ENCODE measurements around the gene OAS1.

The OAS1 gene

DNA sequence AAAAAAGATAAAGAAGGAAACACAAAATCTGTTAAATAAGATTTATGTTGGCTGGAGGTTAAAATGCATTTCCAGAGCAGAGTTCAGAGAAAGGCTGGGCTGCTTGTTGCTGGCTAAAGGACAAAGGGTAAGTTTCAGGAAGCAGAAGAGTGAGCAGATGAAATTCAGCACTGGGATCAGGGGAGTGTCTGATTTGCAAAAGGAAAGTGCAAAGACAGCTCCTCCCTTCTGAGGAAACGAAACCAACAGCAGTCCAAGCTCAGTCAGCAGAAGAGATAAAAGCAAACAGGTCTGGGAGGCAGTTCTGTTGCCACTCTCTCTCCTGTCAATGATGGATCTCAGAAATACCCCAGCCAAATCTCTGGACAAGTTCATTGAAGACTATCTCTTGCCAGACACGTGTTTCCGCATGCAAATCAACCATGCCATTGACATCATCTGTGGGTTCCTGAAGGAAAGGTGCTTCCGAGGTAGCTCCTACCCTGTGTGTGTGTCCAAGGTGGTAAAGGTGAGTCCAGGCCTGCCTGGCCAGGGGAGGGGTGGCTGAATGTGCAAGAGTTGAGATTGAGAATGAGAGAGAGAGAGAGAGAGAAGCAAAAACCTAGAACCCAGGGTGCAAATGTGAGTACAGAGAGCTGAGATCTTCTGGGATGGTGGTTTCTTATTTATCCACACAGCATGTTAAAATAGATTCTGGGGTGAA is at the start of gene OAS1:
OAS1 (plus strand) TSS at position 251 of the 703 bp plus-strand sequence; CDS start at position 329, 78 bp downstream.
- H3K27ac Mint-ChIP-seq, result peak within 1 kb of the TSS; percentile 89
- no peaks in the 10 kb centered on the region for H3K27me3 Mint-ChIP-seq
- peaks cover 77% of the 10 kb centered on the region for H3K4me1 Mint-ChIP-seq (ENCODE audit: low read depth)
- H3K9me3 Mint-ChIP-seq (ENCODE audit: low read depth), result no peaks in the 10 kb centered on the region
- peak within 1 kb of the TSS; percentile 95 for H3K4me3 Mint-ChIP-seq
- H3K36me3 Mint-ChIP-seq, result peaks cover 14% of the 10 kb centered on the region

DNA sequence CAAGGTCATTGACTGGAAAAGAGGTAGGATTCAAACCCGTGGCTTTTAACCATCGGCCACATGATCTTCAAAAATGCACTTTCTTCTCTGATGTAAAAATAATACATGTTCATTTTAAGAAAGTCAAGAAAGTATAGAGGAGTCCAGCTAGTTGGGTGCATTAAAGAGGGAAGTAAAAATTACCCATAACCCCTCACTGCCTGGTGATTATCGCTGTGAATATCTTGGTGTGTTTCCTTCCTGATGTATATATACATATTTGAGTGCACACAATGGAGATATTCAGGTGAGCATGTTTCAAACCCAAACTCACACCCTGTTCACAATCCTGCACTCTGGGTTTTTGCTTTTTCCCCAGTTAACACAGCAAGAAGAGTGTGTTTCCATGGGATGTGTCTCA is 47.5 kb upstream of the OAS1 start:
- Mint-ChIP-seq H3K4me1 (ENCODE audit: low read depth) (no peaks in the 10 kb centered on the region), H3K36me3 (no peaks in the 10 kb centered on the region), H3K27ac (no peak overlapping the region), H3K27me3 (peaks cover 17% of the 10 kb centered on the region), H3K9me3 (ENCODE audit: low read depth) (no peaks in the 10 kb centered on the region), H3K4me3 (no peak overlapping the region)

DNA sequence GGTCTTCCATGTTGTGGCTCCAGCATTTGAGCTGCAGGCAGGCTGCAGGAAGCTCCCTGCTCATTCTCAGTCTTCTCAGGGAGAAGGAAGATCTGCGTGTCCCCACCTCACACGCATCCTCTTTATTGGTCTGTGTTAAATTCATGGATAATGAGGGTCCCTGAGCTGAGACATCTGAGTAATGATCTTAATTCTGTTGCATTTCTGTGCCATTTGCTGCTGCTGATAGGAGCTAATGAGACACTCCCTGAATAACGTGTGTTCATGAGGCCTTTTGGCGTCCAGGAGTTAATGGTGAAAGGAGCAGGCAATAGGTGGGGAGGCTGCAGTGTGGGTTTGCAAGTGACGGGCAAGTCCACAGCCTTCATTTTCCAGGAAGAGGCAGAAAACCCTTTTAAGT is 46.6 kb upstream of the OAS1 start:
- H3K4me1 Mint-ChIP-seq (ENCODE audit: low read depth), result no peaks in the 10 kb centered on the region
- H3K27ac Mint-ChIP-seq, result no peak overlapping the region
- H3K9me3 Mint-ChIP-seq (ENCODE audit: low read depth), result no peaks in the 10 kb centered on the region
- H3K27me3 Mint-ChIP-seq, result peaks cover 17% of the 10 kb centered on the region
- no peak overlapping the region for H3K4me3 Mint-ChIP-seq
- no peaks in the 10 kb centered on the region for H3K36me3 Mint-ChIP-seq

DNA sequence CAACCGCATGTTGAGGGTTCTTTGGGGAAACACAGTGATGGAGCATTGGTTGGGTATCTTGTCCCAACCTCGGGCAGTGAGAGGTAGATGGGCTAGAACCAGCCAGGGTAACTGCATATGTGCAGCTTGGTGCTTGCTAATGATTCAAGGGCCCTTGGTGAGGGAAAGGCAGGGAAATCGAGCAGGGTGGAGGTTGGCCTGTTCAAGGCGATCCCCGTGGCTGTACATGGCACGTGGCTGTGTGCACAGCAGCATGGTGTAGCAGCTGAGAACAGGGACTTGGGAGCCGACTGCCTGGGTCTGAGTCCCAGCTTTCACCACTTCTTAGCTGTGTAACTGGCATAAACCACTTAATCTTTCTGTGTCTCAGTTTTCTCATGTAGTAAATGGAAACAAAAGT is 45.5 kb upstream of the OAS1 start:
- H3K9me3 Mint-ChIP-seq (ENCODE audit: low read depth), result no peaks in the 10 kb centered on the region
- no peak overlapping the region for H3K4me3 Mint-ChIP-seq
- H3K27me3 Mint-ChIP-seq, result peaks cover 14% of the 10 kb centered on the region
- no peaks in the 10 kb centered on the region for H3K4me1 Mint-ChIP-seq (ENCODE audit: low read depth)
- H3K27ac Mint-ChIP-seq, result no peak overlapping the region
- no peaks in the 10 kb centered on the region for H3K36me3 Mint-ChIP-seq

DNA sequence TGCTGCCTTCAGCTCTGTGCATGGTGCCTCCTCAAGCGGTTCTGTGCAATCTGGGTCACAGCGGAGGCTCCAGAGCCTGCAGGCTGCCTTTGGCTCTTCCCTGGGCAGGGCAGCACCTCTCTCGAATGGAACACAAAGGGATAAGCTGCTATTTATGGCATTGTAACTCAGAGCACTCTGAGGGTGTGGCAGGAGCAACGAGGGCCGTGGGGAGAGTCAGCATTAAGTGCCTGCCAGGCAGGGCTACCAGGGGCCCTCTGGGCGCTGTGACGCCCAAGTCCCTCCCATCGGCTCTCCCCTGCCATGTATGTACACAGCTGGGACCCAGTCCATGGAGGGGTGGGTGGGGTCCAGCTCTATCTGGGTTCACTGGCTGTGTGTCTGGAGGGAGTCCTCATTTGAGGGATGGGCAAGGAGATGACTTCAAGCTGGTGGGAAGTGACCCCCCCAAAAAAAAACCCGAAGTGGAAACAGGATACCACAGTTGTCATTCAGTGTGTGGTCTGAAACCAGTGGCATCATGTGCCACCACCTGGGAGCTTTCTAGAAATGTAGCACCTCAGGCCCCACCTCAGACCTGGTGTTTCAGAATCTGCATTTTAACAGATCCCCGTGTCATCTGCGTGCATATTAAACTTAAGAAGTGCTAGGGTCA is 44.0 kb upstream of the OAS1 start:
- Mint-ChIP-seq H3K36me3 (no peaks in the 10 kb centered on the region), H3K4me1 (ENCODE audit: low read depth) (no peaks in the 10 kb centered on the region), H3K27me3 (peaks cover 16% of the 10 kb centered on the region), H3K4me3 (no peak overlapping the region), H3K27ac (no peak overlapping the region), H3K9me3 (ENCODE audit: low read depth) (no peaks in the 10 kb centered on the region)

DNA sequence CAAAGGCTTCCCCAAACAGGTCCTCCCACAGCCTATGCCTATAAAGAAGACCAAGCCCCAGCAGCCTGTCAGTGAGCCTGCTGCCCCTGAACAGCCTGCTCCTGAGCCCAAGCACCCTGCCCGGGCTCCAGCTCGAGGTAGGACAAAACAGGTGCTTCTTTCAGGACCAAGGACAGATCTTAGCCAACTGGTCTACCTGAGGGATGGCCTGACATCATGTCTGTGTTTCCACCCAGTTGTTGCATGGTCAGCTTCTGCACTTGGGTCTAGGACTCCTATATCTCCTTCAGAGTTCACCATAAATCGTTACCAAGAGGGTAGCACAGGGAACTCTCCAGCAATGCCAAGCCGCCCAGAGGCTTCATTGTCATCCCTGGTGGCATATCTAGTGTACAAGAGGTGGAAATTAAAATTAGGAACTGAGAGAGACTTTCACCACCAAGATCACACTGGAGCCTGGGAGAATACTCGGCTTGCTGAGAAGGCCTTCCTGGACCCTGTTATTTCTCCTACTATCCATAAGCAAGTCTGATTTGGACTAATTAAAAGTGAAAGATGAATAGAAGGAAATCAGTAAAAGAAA is 38.2 kb upstream of the OAS1 start:
- H3K9me3 Mint-ChIP-seq (ENCODE audit: low read depth), result no peaks in the 10 kb centered on the region
- no peaks in the 10 kb centered on the region for H3K4me1 Mint-ChIP-seq (ENCODE audit: low read depth)
- peaks cover 18% of the 10 kb centered on the region for H3K27me3 Mint-ChIP-seq
- H3K36me3 Mint-ChIP-seq, result no peaks in the 10 kb centered on the region
- H3K27ac Mint-ChIP-seq, result no peak overlapping the region
- H3K4me3 Mint-ChIP-seq, result no peak overlapping the region

DNA sequence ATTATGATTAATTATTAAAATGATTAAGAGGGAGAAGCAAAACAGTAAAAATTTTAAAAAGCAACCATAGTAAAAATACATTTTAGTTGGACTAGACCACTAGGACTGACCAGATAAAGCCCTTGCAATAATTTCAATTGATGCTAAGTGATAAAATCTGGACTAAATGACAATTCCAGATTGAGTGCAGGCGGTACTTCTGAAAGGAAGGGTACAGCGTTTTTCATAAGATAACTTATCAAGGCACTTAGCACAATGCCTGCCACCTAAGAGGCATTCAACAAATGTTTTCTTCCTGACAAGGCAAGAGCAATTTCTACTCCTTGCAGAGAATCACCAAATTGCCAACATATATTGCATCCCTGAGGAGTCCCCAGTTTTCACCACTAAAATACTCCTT is 37.7 kb upstream of the OAS1 start:
- Mint-ChIP-seq H3K27ac (no peak overlapping the region), H3K9me3 (ENCODE audit: low read depth) (no peaks in the 10 kb centered on the region), H3K36me3 (no peaks in the 10 kb centered on the region), H3K27me3 (peaks cover 20% of the 10 kb centered on the region), H3K4me3 (no peak overlapping the region), H3K4me1 (ENCODE audit: low read depth) (no peaks in the 10 kb centered on the region)

DNA sequence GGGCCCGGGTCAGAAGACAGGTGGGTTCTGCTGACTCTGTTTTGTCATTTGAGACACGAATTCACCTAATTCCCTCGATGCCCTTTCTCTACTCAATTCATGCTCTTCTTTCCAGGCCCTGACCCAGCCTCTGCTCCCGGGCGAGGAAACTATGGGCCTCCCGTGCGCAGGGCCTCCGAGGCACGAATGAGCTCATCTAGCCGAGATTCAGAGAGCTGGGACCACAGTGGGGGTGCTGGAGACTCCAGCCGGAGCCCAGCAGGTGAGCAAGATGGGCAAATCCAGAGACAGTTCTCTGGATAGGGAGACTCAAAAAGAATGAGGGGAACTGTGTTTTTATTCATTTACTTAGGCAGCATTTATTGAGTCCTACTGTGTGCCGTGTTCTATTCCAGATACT is 37.0 kb upstream of the OAS1 start:
- Mint-ChIP-seq H3K4me3 (no peak overlapping the region), H3K4me1 (ENCODE audit: low read depth) (no peaks in the 10 kb centered on the region), H3K36me3 (no peaks in the 10 kb centered on the region), H3K27me3 (peaks cover 25% of the 10 kb centered on the region), H3K27ac (no peak overlapping the region), H3K9me3 (ENCODE audit: low read depth) (no peaks in the 10 kb centered on the region)

DNA sequence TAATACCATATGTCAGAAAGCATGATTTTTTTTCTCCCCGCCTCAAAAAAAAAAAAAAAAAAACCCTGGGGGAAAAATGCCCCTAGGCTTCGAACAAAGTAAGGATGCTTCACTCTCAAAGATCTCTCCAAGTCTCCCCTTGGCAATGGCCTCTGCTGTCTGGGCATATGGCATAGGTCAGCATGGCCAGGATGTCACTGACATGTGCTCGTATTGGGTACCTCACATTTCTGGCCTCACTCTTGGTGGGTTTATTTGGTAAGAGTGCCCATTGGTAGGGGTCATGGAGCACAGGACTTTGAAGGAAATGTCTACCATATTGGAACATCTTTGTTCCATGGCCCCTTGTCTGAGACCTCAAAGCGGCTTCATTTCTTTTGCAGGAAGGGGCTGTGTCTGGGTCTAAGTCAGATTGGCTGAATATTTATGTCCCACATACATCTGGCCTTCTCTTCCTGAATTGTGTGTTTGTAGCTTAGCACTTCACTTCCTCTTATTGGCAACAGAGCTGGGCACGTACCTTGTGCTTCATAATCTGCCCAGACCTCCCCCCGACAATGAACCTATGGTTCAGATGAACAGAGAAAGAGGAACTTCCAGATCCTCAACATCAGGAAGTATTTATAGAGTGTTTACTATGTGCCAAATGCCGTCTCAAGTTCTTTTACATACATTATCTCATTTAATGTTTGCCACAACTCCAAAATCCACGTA is 36.3 kb upstream of the OAS1 start:
- Mint-ChIP-seq H3K27ac (no peak overlapping the region), H3K27me3 (peaks cover 25% of the 10 kb centered on the region), H3K9me3 (ENCODE audit: low read depth) (no peaks in the 10 kb centered on the region), H3K4me1 (ENCODE audit: low read depth) (no peaks in the 10 kb centered on the region), H3K4me3 (no peak overlapping the region), H3K36me3 (no peaks in the 10 kb centered on the region)

DNA sequence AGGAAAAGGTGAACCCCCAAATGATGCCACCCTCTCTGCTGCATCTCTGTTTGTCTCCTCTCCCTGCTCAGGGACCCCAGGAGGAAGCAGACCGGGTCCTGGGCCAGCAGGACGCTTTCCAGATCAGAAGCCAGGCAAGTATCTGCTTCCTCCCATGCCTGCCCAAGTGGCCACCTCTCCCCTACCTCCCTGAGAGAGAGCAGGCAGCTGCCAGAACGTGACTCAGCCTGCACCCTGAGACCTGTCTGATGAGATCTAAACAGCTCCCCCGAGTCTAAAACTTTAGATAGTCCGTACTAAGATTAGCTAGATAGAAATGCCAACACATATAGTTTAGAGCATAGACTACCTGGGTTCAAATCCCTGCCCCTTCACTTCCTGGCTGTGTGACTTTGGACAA is 31.2 kb upstream of the OAS1 start:
- no peak overlapping the region for H3K27ac Mint-ChIP-seq
- H3K4me1 Mint-ChIP-seq (ENCODE audit: low read depth), result no peaks in the 10 kb centered on the region
- no peaks in the 10 kb centered on the region for H3K36me3 Mint-ChIP-seq
- no peaks in the 10 kb centered on the region for H3K9me3 Mint-ChIP-seq (ENCODE audit: low read depth)
- H3K27me3 Mint-ChIP-seq, result peaks cover 32% of the 10 kb centered on the region
- H3K4me3 Mint-ChIP-seq, result no peak overlapping the region

DNA sequence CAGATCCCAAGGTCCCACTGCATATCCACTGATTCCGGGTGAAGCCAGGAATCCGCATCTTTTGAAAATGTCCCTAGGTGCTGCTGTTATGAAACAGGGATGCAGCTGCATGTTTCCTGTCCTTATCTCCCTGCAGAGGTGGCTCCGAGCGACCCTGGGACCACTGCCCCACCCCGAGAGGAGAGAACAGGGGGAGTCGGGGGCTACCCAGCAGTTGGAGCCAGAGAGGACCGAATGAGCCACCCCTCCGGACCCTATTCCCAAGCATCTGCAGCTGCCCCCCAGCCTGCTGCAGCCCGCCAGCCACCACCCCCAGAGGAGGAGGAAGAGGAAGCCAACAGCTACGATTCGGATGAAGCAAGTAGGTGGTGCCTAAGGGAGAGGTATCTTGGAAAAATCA is 30.3 kb upstream of the OAS1 start:
- Mint-ChIP-seq H3K4me3 (no peak overlapping the region), H3K27ac (no peak overlapping the region), H3K4me1 (ENCODE audit: low read depth) (no peaks in the 10 kb centered on the region), H3K9me3 (ENCODE audit: low read depth) (no peaks in the 10 kb centered on the region), H3K27me3 (peaks cover 28% of the 10 kb centered on the region), H3K36me3 (no peaks in the 10 kb centered on the region)

DNA sequence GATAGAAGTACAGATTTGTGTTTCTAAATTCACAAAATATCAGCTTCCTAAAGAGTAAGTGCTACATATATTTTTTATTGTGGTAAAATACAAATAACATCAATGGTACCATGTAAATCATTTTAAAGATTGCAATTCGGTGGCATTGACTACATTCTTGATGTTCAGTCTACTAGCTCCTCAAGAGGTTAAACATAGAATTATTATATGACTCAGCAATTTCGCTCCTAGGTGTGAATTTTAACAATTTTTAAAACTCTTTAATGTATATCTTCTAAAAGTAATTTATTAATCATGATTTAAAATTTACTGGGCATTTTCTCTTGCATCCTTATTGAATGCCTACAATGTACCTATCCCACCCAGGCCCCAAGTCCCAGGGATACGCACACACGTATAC is 29.8 kb upstream of the OAS1 start:
- H3K4me1 Mint-ChIP-seq (ENCODE audit: low read depth), result no peaks in the 10 kb centered on the region

DNA sequence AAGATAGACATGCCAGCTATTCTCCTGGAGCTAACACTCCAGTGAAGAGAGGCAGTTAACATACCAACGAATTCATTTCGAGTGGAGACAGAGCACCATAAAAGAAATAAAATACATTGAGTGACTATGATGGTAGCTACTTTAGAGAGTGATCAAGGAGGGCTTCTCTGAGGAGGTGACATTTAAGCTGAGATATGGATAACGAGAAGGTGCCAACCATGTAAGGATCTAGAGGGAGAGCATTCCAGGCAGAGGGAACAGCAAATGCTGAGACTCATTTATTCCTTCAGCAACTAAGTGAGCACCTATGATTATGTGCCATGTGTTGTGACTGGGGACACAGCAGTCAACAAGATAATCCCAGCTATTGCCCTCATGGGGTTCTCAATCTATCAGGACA is 28.3 kb upstream of the OAS1 start:
- no peak overlapping the region for H3K4me3 Mint-ChIP-seq
- H3K9me3 Mint-ChIP-seq (ENCODE audit: low read depth), result no peaks in the 10 kb centered on the region
- H3K27ac Mint-ChIP-seq, result no peak overlapping the region
- H3K36me3 Mint-ChIP-seq, result no peaks in the 10 kb centered on the region
- no peaks in the 10 kb centered on the region for H3K4me1 Mint-ChIP-seq (ENCODE audit: low read depth)
- peaks cover 26% of the 10 kb centered on the region for H3K27me3 Mint-ChIP-seq

More for the DNA sequence above, 29.8 kb upstream of the OAS1 start:
- Mint-ChIP-seq H3K36me3 (no peaks in the 10 kb centered on the region), H3K4me3 (no peak overlapping the region), H3K9me3 (ENCODE audit: low read depth) (no peaks in the 10 kb centered on the region), H3K27me3 (peaks cover 28% of the 10 kb centered on the region), H3K27ac (no peak overlapping the region)

DNA sequence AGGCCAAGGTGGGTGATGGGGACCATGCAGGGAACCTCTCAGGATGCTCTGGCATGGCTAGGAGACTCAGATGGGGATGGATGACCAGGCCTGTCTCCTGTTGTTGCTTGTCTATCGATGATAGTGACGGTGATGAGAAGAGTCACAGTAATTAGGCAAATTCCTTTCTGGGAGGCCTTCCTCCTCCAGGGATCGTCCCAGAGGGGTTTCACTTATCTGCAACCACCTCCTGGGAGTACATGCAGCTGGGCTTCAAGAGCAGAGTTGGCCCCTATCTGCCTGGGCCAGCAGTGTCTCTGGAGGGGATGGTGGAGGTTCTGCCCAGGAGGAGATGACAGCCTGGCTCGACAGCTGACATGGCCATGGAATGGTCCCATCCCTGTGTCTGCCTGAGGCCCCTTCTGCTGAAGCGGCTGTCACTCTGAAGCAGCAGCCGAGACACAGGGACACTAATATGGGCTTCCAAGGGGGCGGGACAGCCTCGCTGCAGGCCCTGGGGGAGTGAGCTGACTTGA is 27.5 kb upstream of the OAS1 start:
- H3K9me3 Mint-ChIP-seq (ENCODE audit: low read depth), result no peaks in the 10 kb centered on the region
- no peaks in the 10 kb centered on the region for H3K4me1 Mint-ChIP-seq (ENCODE audit: low read depth)
- no peak overlapping the region for H3K27ac Mint-ChIP-seq
- H3K36me3 Mint-ChIP-seq, result no peaks in the 10 kb centered on the region
- no peak overlapping the region for H3K4me3 Mint-ChIP-seq
- peaks cover 20% of the 10 kb centered on the region for H3K27me3 Mint-ChIP-seq

DNA sequence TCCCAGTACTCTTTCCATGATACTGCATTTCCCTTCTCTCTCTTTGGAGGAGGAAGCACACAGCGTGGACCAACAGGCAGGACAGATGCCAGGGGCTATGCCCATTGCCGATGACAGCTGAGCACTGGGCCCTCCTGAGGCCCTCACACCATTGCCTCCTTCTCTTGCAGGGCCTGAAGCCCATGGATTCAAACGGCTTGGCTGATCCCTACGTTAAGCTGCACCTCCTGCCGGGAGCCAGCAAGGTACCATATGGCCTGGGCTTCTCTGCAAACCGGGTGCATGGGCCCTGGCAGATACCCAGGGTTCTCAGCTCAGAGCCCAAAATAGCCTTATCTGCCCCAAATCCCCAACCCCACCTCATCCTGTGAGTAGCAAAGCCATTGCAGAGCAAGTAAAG is 25.2 kb upstream of the OAS1 start:
- H3K27ac Mint-ChIP-seq, result no peak overlapping the region
- H3K4me1 Mint-ChIP-seq (ENCODE audit: low read depth), result no peaks in the 10 kb centered on the region
- H3K9me3 Mint-ChIP-seq (ENCODE audit: low read depth), result no peaks in the 10 kb centered on the region
- no peaks in the 10 kb centered on the region for H3K36me3 Mint-ChIP-seq
- no peak overlapping the region for H3K4me3 Mint-ChIP-seq
- peaks cover 12% of the 10 kb centered on the region for H3K27me3 Mint-ChIP-seq
